Measurements from ENCODE around the gene TSPAN12. TPM values are rescaled to one million over a fixed set of nuclear protein-coding genes. Genes with fewer than 3 reads are reported as not detected.

The TSPAN12 gene
- total RNA-seq, 1 donor, result 1.8 TPM

- Histone ChIP-seq H3K4me2 (ENCODE audit: insufficient read depth, low read length) (peak overlapping the region; percentile 20), H2AFZ (ENCODE audit: low read length) (no peak overlapping the region), H3K4me3 (ENCODE audit: insufficient read depth, low read length) (no peak overlapping the region), H3K79me2 (ENCODE audit: insufficient read depth, low read length) (no peaks in the 10 kb centered on the region), H3K4me1 (ENCODE audit: insufficient read depth, low read length) (no peaks in the 10 kb centered on the region), H3K27me3 (ENCODE audit: insufficient read depth, low read length) (no peaks in the 10 kb centered on the region), H3K36me3 (ENCODE audit: insufficient read depth, low read length) (no peaks in the 10 kb centered on the region), H3K27ac (ENCODE audit: low read depth, low read length) (no peak overlapping the region), H4K20me1 (ENCODE audit: insufficient read depth, low read length) (no peaks in the 10 kb centered on the region), H3K9me3 (ENCODE audit: low read depth, low read length) (no peaks in the 10 kb centered on the region)
- TF ChIP-seq CTCF (IDR thresholded peaks at IDR 0.05; ENCODE audit: extremely low read depth, low read depth, low read length), result no peak
- DNase-seq (ENCODE audit: insufficient read length, low spot score, missing footprints), result no peak
These were observed 117.6 kb downstream of the TSPAN12 start for GRCh38 chr7:120740348-120740747.

- H3K4me1 ChIP-seq (ENCODE audit: insufficient read depth, low read length), result no peaks in the 10 kb centered on the region
- H3K9me3 ChIP-seq (ENCODE audit: low read depth, low read length), result no peaks in the 10 kb centered on the region
- H3K27ac ChIP-seq (ENCODE audit: low read depth, low read length), result no peak overlapping the region
- no peak for DNase-seq (ENCODE audit: insufficient read length, low spot score, missing footprints)
- no peaks in the 10 kb centered on the region for H3K27me3 ChIP-seq (ENCODE audit: insufficient read depth, low read length)
- no peaks in the 10 kb centered on the region for H4K20me1 ChIP-seq (ENCODE audit: insufficient read depth, low read length)
- H2AFZ ChIP-seq (ENCODE audit: low read length), result no peak overlapping the region
- no peak overlapping the region for H3K4me3 ChIP-seq (ENCODE audit: insufficient read depth, low read length)
- H3K36me3 ChIP-seq (ENCODE audit: insufficient read depth, low read length), result no peaks in the 10 kb centered on the region
- TF ChIP-seq CTCF (IDR thresholded peaks at IDR 0.05; ENCODE audit: extremely low read depth, low read depth, low read length), result no peak
- H3K79me2 ChIP-seq (ENCODE audit: insufficient read depth, low read length), result no peaks in the 10 kb centered on the region
- no peak overlapping the region for H3K4me2 ChIP-seq (ENCODE audit: insufficient read depth, low read length)
These were observed 119.1 kb downstream of the TSPAN12 start for GRCh38 chr7:120738816-120739215.

Other genes starting within 250 kb of the TSPAN12 start
- 16.6 and 17.7 TPM in 2 replicates for gene ING3, start 92.6 kb upstream of the TSPAN12 start, total RNA-seq
- 30.8 and 37.4 TPM in 2 replicates for gene CPED1, start 130.6 kb upstream of the TSPAN12 start, total RNA-seq

All from osteoblast (primary cell).